ENCODE results near the gene GMIP.
"Not testable (repeated sequence)": the region's sequence is repeated elsewhere in the genome, so short reads cannot be mapped to it uniquely, and the experiment has no call there.

The GMIP gene, protein sequence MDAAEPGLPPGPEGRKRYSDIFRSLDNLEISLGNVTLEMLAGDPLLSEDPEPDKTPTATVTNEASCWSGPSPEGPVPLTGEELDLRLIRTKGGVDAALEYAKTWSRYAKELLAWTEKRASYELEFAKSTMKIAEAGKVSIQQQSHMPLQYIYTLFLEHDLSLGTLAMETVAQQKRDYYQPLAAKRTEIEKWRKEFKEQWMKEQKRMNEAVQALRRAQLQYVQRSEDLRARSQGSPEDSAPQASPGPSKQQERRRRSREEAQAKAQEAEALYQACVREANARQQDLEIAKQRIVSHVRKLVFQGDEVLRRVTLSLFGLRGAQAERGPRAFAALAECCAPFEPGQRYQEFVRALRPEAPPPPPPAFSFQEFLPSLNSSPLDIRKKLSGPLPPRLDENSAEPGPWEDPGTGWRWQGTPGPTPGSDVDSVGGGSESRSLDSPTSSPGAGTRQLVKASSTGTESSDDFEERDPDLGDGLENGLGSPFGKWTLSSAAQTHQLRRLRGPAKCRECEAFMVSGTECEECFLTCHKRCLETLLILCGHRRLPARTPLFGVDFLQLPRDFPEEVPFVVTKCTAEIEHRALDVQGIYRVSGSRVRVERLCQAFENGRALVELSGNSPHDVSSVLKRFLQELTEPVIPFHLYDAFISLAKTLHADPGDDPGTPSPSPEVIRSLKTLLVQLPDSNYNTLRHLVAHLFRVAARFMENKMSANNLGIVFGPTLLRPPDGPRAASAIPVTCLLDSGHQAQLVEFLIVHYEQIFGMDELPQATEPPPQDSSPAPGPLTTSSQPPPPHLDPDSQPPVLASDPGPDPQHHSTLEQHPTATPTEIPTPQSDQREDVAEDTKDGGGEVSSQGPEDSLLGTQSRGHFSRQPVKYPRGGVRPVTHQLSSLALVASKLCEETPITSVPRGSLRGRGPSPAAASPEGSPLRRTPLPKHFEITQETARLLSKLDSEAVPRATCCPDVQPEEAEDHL

DNA sequence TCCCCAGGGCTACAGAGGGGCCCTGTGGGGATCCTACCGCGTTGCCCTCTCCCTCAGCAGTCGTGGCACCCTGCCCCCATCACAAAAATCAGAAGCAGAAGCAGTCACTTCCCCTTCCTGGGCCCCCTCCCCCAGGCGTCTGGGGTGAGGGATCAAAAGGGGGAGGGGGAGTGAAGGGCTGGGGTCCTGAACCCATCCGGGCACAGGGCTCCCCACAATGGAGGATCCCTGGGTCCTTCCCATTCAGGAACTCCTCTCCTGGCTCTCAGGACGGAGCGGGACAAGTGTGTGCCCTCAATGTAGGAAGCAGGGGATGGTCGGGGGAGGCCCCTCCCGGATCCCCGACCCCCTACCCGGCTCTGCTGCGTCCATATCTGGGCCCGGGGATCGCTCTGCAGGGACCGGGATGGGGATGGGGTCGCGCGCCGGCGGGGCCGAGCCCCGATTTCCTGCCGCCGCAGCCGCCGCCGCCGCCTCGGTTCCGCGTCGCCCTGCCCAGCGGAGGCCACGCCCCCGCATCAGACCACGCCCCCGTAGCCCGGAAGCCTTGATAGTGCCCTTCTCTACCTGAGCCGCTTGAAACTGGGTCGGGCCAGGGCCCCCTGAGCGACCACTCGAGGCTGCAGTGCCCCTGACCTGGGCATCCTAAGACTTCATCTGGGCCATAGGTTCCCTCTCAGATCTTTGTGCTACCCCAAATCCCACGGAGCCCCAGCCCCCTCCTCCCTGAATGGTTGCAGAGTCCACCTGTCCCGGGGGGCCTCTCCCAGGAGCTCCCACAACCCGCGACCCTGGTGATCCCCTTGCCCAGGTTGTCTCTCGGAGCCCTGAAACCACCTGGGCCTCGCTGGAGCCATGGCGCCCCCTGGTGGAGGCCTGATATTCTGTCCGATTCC is at the start of gene GMIP:
TSS of gene GMIP (minus strand) at position 500 of the 896 bp plus-strand sequence. CDS start at position 372, 128 bp downstream.
- no peak for DNase-seq (ENCODE audit: low spot score)
- H3K4me1 ChIP-seq (ENCODE audit: insufficient read depth, poor library complexity, severe bottlenecking): no peaks in the 10 kb centered on the region
- no peaks in the 10 kb centered on the region for H3K9me3 ChIP-seq (ENCODE audit: severe bottlenecking)
- H3K27ac ChIP-seq (ENCODE audit: poor library complexity, severe bottlenecking): peak within 1 kb of the TSS; percentile 43
- TF ChIP-seq CTCF (IDR thresholded peaks at IDR 0.05; ENCODE audit: poor library complexity, severe bottlenecking): peak; percentile 88
- peaks cover 22% of the 10 kb centered on the region for H3K36me3 ChIP-seq (ENCODE audit: low read depth)
- ATAC-seq (ENCODE audit: low read depth): peak; percentile 84
- peak within 1 kb of the TSS; percentile 59 for H3K4me3 ChIP-seq (ENCODE audit: severe bottlenecking)
- no peaks in the 10 kb centered on the region for H3K27me3 ChIP-seq (ENCODE audit: insufficient read depth, poor library complexity, severe bottlenecking)

DNA sequence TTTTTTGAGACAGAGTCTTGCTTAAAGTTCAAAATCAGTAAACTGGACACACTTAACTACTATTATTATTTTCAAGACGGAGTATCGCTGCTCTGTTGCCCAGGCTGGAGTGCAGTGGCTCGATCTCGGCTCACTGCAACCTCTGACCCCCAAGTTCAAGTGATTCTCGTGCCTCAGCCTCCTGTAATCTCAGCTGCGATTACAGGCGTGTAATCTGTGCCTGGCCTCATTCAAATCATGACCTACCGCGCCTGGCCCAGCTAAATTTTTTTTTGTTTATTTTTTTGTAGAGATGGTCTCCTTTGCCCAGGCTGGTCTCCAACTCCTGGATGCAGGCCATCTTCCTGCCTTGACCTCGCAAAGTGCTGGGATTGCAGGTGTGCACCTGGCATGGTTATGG is 48.2 kb upstream of the GMIP start:
- peaks cover 4% of the 10 kb centered on the region for H3K9me3 ChIP-seq (ENCODE audit: severe bottlenecking)
- no peak for TF ChIP-seq CTCF (IDR thresholded peaks at IDR 0.05; ENCODE audit: poor library complexity, severe bottlenecking)
- no peak for ATAC-seq (ENCODE audit: low read depth)
- H3K4me3 ChIP-seq (ENCODE audit: severe bottlenecking): no peak overlapping the region
- no peaks in the 10 kb centered on the region for H3K27me3 ChIP-seq (ENCODE audit: insufficient read depth, poor library complexity, severe bottlenecking)
- no peaks in the 10 kb centered on the region for H3K4me1 ChIP-seq (ENCODE audit: insufficient read depth, poor library complexity, severe bottlenecking)
- no peak overlapping the region for H3K27ac ChIP-seq (ENCODE audit: poor library complexity, severe bottlenecking)
- no peaks in the 10 kb centered on the region for H3K36me3 ChIP-seq (ENCODE audit: low read depth)
- no peak for DNase-seq (ENCODE audit: low spot score)

GRCh38 chr19:19689023-19689422 is 45.6 kb upstream of the GMIP start:
- H3K4me3 ChIP-seq (ENCODE audit: severe bottlenecking); ATAC-seq (ENCODE audit: low read depth); H3K27ac ChIP-seq (ENCODE audit: poor library complexity, severe bottlenecking); H3K4me1 ChIP-seq (ENCODE audit: insufficient read depth, poor library complexity, severe bottlenecking); DNase-seq (ENCODE audit: low spot score); H3K36me3 ChIP-seq (ENCODE audit: low read depth); H3K27me3 ChIP-seq (ENCODE audit: insufficient read depth, poor library complexity, severe bottlenecking): not testable (repeated sequence)
- peaks cover 10% of the 10 kb centered on the region for H3K9me3 ChIP-seq (ENCODE audit: severe bottlenecking)

DNA sequence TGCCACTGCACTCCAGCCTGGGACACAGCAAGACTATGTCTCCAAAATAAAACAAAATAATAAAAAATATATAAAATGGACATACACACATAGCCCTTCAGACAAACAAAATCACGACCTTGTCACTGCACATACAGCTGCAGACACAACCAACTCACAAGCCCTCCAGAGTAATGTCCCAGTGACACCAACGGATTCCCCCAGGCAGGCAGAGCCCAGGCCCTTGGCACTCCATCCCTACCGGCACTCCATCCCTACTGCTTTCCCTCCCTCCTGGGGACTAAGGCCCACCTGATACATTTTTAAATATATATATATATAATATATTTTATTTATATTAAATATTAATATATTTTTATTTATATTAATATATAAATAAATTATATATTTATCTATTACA is 43.6 kb upstream of the GMIP start:
- H3K36me3 ChIP-seq (ENCODE audit: low read depth): no peaks in the 10 kb centered on the region
- no peak overlapping the region for H3K4me3 ChIP-seq (ENCODE audit: severe bottlenecking)
- peaks cover 13% of the 10 kb centered on the region for H3K9me3 ChIP-seq (ENCODE audit: severe bottlenecking)
- no peaks in the 10 kb centered on the region for H3K27me3 ChIP-seq (ENCODE audit: insufficient read depth, poor library complexity, severe bottlenecking)
- H3K4me1 ChIP-seq (ENCODE audit: insufficient read depth, poor library complexity, severe bottlenecking): no peaks in the 10 kb centered on the region
- no peak for DNase-seq (ENCODE audit: low spot score)
- no peak for ATAC-seq (ENCODE audit: low read depth)
- TF ChIP-seq CTCF (IDR thresholded peaks at IDR 0.05; ENCODE audit: poor library complexity, severe bottlenecking): no peak
- H3K27ac ChIP-seq (ENCODE audit: poor library complexity, severe bottlenecking): no peak overlapping the region
